ENCODE results near the gene HIBCH. TPM values are rescaled to one million over a fixed set of nuclear protein-coding genes. Genes with fewer than 3 reads are reported as not detected.

Gene HIBCH
- total and polyA plus RNA-seq, 9 of the 15 experiments (the other 6 are each of a cell fraction or from before 2014, with no cell fraction given), result 17.0 to 65.4 (median 28.3) TPM

- TF ChIP-seq ZBTB40 (IDR thresholded peaks at IDR 0.05), result no peak
- no peak for TF ChIP-seq ZBTB40 (CRISPR knock-in tag; IDR thresholded peaks at IDR 0.05)
- TF ChIP-seq ZNF354B (CRISPR knock-in tag; IDR thresholded peaks at IDR 0.05), result no peak
- TF ChIP-seq DNMT1 (IDR thresholded peaks at IDR 0.05), result no peak
- no peak for TF ChIP-seq CBX1 (IDR thresholded peaks at IDR 0.05; ENCODE audit: low read depth)
- TF ChIP-seq ZNF311 (CRISPR knock-in tag; IDR thresholded peaks at IDR 0.05), result no peak
- TF ChIP-seq RCOR1 (IDR thresholded peaks at IDR 0.05; ENCODE audit: borderline replicate concordance in 1 of 2, low read depth in 2 of 2, low read length in 2 of 2), result peak in 1 of 2 experiments; percentile 71; a peak in 3 of 4 replicates
- peak; percentile 92 for TF ChIP-seq PHB2 (IDR thresholded peaks at IDR 0.05; ENCODE audit: low read depth)
- TF ChIP-seq ETV5 (CRISPR knock-in tag; IDR thresholded peaks at IDR 0.05; ENCODE audit: low read depth), result no peak
- TF ChIP-seq EP300 (IDR thresholded peaks at IDR 0.05; ENCODE audit: low read length), result peak; percentile 97
- TF ChIP-seq HDAC3 (IDR thresholded peaks at IDR 0.05; ENCODE audit: borderline replicate concordance, partially characterized antibody), result peak; percentile 91
- no peak for TF ChIP-seq TCF7 (IDR thresholded peaks at IDR 0.05; ENCODE audit: borderline replicate concordance)
- TF ChIP-seq THRA (IDR thresholded peaks at IDR 0.05), result no peak
- peak; percentile 93 for TF ChIP-seq NBN (IDR thresholded peaks at IDR 0.05; ENCODE audit: low read depth)
- no peak for TF ChIP-seq ZNF184 (CRISPR knock-in tag; IDR thresholded peaks at IDR 0.05)
- no peak for TF ChIP-seq ELK1 (CRISPR knock-in tag; IDR thresholded peaks at IDR 0.05)
- no peak for TF ChIP-seq MTF1 (CRISPR knock-in tag; IDR thresholded peaks at IDR 0.05; ENCODE audit: borderline replicate concordance)
These were observed 135.2 kb downstream of the HIBCH start (continued) for GRCh38 chr2:190184460-190184859.

Measured in K562 (cell line).